Motor neuron (in vitro differentiated cells): ENCODE measurements around the gene PIP5K1B. TPM values are rescaled to one million over a fixed set of nuclear protein-coding genes. Genes with fewer than 3 reads are reported as not detected.
A peak's percentile ranks its signal among the peaks of the same experiment; 100 is the strongest.

Experiments used
- ATAC-seq, 8 experiments: fragments of 200-7000 bp; cut with Tn5 transposase; replicated peaks in 6 of 8; 2 replicates each; pipeline ENCODE4 v1.8.0; 2021; ENCODE audit warnings: mild to moderate bottlenecking in 8 of 8, moderate library complexity in 8 of 8
- H3K27ac ChIP-seq, 2 donors: fragments of 250-450 bp; sonication (Bioruptor Pico); 2 replicates each; pipeline ENCODE4 v1.9.0; 2021; ENCODE audit warnings: antibody characterized with exemption in 2 of 2, mild to moderate bottlenecking in 2 of 2, moderate library complexity in 1 of 2
- H3K4me1 ChIP-seq, 2 donors: fragments of 250-450 bp; sonication (Bioruptor Pico); replicated peaks in 1 of 2; 2 replicates each; pipeline ENCODE4 v1.6.1; 2021; ENCODE audit warnings: antibody characterized with exemption in 2 of 2, mild to moderate bottlenecking in 2 of 2, moderate library complexity in 1 of 2
- H3K4me3 ChIP-seq, 5 donors: fragments of 250-450 bp; sonication (Bioruptor Pico); 2 replicates each; pipeline ENCODE4 v1.9.0; 2021; ENCODE audit warnings: antibody characterized with exemption in 5 of 5, mild to moderate bottlenecking in 5 of 5, moderate library complexity in 4 of 5
- WGBS, 10 experiments: fragments of 450-650 bp; shearing (Covaris generic); methylation state at CpG; one replicate each; pipeline ENCODE4 v1.0.0; 2022; 5-methylcytosine and 5-hydroxymethylcytosine counted together
- in situ Hi-C, 9 experiments: fragments of 400-800 bp; cut with MboI; loops; one replicate each; pipeline ENCODE4 v1.15.0; 2021; ENCODE audit warnings: low sequenced_read_pairs in 9 of 9, low pct_unique_long_range_greater_than_20kb in 2 of 9; ENCODE audit not compliant: unreplicated experiment in 9 of 9
- total RNA-seq, 8 experiments: library from RNA; unstranded; fragments of 300-600 nt; gene quantifications; 2 replicates each; pipeline versions ENCODE4 v1.2.3 to v1.2.4, GENCODE V29; 2022

Gene PIP5K1B
- total RNA-seq, 8 experiments from 2014 or later, result 0.18 to 2.4 (median 0.47) TPM

DNA sequence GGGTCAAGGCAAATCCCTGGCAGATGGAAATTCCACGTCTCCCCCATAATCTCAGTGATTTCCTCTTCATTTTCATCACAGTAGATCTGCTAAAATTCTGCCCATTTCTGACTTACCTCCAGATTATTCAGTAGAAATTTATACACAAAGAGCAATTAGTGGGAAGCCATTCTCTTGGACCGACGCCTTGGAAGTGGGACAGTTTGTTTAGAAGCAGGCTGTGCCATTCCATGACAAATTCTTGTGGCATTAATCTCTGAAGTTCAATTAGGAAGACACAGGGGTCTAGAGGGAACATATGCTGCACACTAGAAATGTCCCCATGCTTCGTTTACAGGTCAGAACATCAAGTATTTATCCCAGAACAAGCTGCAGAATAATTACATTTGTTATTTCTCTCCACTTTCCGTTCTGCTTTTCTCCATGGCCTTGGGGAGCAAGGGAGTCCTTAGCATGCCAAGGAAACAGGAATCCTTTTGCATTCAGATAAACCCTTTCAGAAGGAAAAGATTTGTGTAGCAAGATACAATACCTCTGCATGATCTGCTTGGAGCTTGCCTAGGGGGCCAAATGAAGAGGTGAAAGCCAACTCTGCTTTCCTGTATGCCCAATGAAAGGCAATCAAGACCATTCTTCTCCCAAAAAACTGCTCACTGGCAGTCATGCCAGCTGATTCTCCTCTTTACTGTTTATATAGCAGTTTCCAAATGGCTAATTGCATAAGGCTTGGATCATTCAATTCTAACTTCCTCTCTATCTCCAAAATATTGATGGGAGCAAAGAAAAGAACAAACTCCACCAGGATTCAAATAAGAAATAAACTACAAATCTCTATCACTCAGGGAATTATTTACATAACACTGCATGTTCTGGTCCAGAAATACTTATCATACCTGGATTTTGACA is 311.4 kb downstream of the PIP5K1B start:
- H3K4me3 ChIP-seq, result no peak overlapping the region
- in situ Hi-C loops, result loop anchor here in 4 of 9 experiments (25.0 kb wide), 3 partner anchors 104 to 429 kb away; partner anchors contain the start of gene PIP5K1B (in 1 of the 4)
- ATAC-seq, result no peak
- H3K27ac ChIP-seq, result no peak overlapping the region
- 12 to 63% (median 42%) methylated on average over 2 to 5 of the region's 5 CpGs; no CpG with 5 or more reads in 3 of the 10 experiments for WGBS, 10 experiments
- no peaks in the 10 kb centered on the region for H3K4me1 ChIP-seq

DNA sequence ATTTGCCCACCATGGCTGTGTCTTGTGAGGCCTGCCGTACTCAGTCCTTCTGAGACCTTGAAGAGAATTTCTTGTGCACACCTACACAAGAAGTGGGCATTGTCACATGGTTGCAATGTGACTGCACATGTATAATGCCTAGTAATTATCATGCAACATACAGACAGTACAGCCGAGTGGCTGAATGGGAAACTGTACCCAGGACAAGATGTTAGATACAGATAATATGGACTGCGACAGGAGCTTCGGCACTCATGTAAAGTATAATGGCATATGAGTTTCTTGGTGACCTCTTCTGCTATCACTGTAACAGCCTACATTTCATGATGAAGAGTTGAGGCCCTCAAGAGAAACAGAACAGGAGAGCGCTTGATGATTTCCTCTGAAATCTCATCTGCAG is 313.7 kb downstream of the PIP5K1B start:
- no peak for ATAC-seq
- no peak overlapping the region for H3K4me3 ChIP-seq
- in situ Hi-C loops, result loop anchor here in 4 of 9 experiments (25.0 kb wide), 3 partner anchors 106 to 431 kb away; partner anchors contain the start of gene PIP5K1B (in 1 of the 4)
- WGBS, 10 experiments, result 33 to 100% (median 80%) methylated on average over 1 to 5 of the region's 5 CpGs; no CpG with 5 or more reads in 3 of the 10 experiments
- no peak overlapping the region for H3K27ac ChIP-seq
- H3K4me1 ChIP-seq, result no peaks in the 10 kb centered on the region

GRCh38 chr9:69019808-69020207 is 314.8 kb downstream of the PIP5K1B start:
- Histone ChIP-seq H3K27ac (no peak overlapping the region), H3K4me3 (no peak overlapping the region), H3K4me1 (no peaks in the 10 kb centered on the region)
- 0 to 88% (median 57%) methylated on average over 1 to 3 of the region's 3 CpGs for WGBS, 10 experiments
- in situ Hi-C loops, result loop anchor here in 5 of 9 experiments (10.0 to 25.0 kb wide), 4 partner anchors 108 to 435 kb away; partner anchors contain the start of gene PIP5K1B (in 1 of the 5)
- peak in 1 of 8 experiments; percentile 24 for ATAC-seq

DNA sequence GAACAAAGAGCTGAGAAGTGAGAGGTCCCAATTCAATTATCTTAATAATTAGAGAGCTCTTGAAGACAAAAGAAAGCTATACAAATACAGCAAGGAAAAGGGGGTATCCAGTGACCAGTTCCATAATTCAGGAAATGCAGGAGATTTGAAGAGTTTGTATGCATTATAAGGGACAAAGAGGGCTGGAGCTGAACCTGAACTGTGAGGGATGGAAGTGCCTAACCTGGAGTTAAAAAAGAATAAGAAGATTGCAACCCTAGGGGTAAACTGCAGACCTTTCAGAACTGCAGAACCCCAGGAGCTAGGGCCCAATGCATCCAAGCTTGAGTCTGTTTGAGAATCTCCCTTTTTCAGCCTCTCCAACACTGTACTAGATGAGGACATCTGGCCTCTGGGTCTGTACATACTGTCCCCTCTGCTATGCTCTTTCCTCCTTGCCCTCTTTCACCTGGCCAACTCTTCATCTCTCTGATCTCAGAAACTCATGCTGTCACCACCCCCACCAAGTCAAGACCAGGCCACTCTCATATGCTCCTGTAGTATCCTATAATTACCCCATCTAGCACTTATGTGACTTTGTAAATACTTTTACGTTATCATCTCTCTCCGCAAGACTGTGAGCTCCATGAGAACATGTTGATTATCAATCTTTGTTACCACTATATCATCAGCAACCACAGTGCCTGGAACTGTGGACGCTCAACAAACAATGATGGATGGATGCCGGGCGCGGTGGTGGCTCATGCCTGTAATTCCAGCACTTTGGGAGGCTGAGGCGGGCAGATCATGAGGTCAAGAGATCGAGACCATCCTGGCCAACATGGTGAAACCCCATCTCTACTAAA is 315.5 kb downstream of the PIP5K1B start:
- no peak for ATAC-seq
- H3K27ac ChIP-seq, result no peak overlapping the region
- no peaks in the 10 kb centered on the region for H3K4me1 ChIP-seq
- in situ Hi-C loops, result loop anchor here in 5 of 9 experiments (10.0 to 25.0 kb wide), 4 partner anchors 108 to 436 kb away; partner anchors contain the start of gene PIP5K1B (in 1 of the 5)
- no peak overlapping the region for H3K4me3 ChIP-seq
- WGBS, 10 experiments, result 20 to 100% (median 90%) methylated on average over 1 to 6 of the region's 8 CpGs; no CpG with 5 or more reads in 4 of the 10 experiments

DNA sequence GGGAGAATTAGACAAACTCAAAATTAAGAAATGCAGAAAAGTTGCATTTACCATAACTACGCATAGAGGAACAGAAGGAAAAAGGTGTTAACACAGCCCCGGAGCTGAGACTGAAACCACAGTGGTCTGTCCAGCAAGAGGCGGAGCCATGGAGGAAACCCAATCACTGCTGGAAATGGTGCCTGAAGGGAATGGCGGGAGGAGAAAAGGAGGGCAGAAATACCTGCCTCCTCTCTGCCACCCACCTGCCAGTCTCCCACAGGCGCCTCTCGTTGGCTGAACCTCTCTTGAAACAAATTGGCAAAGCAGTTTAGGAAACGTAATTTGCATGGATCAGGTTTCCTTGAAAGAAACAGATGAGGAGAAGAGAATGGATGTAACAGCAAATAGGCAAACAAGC is 318.6 kb downstream of the PIP5K1B start:
- in situ Hi-C loops, result loop anchor here in 5 of 9 experiments (10.0 to 25.0 kb wide), 4 partner anchors 111 to 439 kb away; partner anchors contain the start of gene PIP5K1B (in 1 of the 5)
- H3K27ac ChIP-seq, result no peak overlapping the region
- no peaks in the 10 kb centered on the region for H3K4me1 ChIP-seq
- ATAC-seq, result peak in 1 of 8 experiments; percentile 33
- H3K4me3 ChIP-seq, result no peak overlapping the region
- WGBS, 10 experiments, result 11 to 86% (median 65%) methylated on average over 1 to 5 of the region's 7 CpGs

- H3K4me3 ChIP-seq, result no peak overlapping the region
- ATAC-seq, result peak; percentile 58 to 90 (median 74)
- no peak overlapping the region for H3K27ac ChIP-seq
- in situ Hi-C loops, result loop anchor here in 1 of 9 experiments (10.0 kb wide), 1 partner anchor 443 kb away; no protein-coding TSS in a partner anchor
- WGBS, 10 experiments, result 0 to 57% (median 20%) methylated on average over 2 to 5 of the region's 5 CpGs; no CpG with 5 or more reads in 2 of the 10 experiments
- H3K4me1 ChIP-seq, result peaks cover 3 to 5% of the 10 kb centered on the region in 2 donors
These were observed 322.5 kb downstream of the PIP5K1B start for GRCh38 chr9:69027355-69028097.

- H3K4me1 ChIP-seq, result peaks cover 3 to 5% of the 10 kb centered on the region in 2 donors
- H3K27ac ChIP-seq, result no peak overlapping the region
- H3K4me3 ChIP-seq, result no peak overlapping the region
- WGBS, 10 experiments, result 71 to 100% (median 96%) methylated on average over 1 to 2 of the region's 2 CpGs; no CpG with 5 or more reads in 2 of the 10 experiments
- in situ Hi-C loops, result loop anchor here in 1 of 9 experiments (10.0 kb wide), 1 partner anchor 444 kb away; no protein-coding TSS in a partner anchor
- no peak for ATAC-seq
These were observed 323.7 kb downstream of the PIP5K1B start for GRCh38 chr9:69028754-69029153.

DNA sequence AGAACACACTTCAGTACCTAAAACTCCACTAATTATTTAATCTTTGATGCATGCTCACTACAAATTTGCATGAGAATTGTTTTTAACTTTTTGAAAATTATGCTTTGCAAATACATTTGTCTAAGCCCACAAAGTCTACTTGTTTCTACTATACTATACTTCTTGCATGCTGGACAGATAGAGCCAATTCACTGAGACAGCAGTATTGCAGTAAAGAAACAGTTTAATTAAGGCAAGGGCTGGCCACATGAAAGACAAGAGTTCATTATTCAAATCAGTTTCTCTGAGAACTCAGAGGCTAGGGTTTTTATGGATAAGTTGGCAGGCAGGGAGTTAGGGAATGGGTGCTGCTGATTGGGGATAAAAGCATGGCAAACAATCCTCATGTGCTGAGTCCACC is 324.5 kb downstream of the PIP5K1B start:
- no peak overlapping the region for H3K4me3 ChIP-seq
- no peak for ATAC-seq
- no peak overlapping the region for H3K27ac ChIP-seq
- peaks cover 3 to 5% of the 10 kb centered on the region in 2 donors for H3K4me1 ChIP-seq
- in situ Hi-C loops, result loop anchor here in 1 of 9 experiments (10.0 kb wide), 1 partner anchor 445 kb away; no protein-coding TSS in a partner anchor

DNA sequence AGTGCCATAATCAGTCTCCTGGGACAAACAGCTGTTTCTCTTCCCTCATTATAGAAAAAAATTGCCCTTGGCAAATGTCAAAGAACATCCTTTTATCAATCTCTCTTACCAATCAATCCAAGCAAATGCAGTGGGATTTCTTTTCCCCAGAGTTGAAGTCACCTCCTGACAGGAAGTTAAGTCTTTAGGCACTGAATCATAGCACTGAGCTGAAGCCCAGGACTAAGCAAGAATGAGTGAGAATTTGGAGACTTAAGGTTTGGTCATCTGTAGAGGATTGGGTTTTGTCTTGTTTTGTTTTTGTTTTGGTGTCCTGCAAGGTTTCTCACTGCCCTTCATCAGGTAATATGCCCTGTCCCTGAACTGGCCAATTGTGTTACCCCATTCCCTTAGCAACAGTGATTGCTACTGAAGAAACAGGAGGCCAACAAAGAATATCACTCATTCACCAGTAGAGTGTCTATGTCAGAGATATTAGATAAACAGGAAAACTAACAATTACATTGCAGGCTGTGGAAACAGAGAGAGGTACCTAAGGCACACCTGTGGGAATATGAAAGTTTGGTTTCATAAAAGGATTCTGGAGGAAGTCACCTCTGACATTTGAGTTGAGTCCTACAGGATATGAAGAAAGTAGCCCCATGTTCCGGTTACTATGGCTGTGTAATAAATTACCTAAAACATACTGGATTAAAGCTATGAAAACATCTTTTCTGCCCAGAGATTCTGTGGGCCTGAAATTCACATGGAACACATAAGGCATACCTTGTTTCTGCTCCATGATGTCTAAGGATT is 326.0 kb downstream of the PIP5K1B start:
- WGBS, 10 experiments, result 33 to 100% (median 100%) methylated on average over 1 of the region's 1 CpG; no CpG with 5 or more reads in 5 of the 10 experiments
- Histone ChIP-seq H3K27ac (no peak overlapping the region), H3K4me3 (no peak overlapping the region), H3K4me1 (peaks cover 3 to 5% of the 10 kb centered on the region in 2 donors)
- in situ Hi-C loops, result no loop called here
- ATAC-seq, result no peak

- H3K4me1 ChIP-seq, result peaks cover 6 to 10% of the 10 kb centered on the region in 2 donors
- in situ Hi-C loops, result no loop called here
- ATAC-seq, result no peak
- H3K4me3 ChIP-seq, result no peak overlapping the region
- 43 to 92% (median 57%) methylated on average over 1 to 2 of the region's 2 CpGs; no CpG with 5 or more reads in 3 of the 10 experiments for WGBS, 10 experiments
- no peak overlapping the region for H3K27ac ChIP-seq
These were observed 329.0 kb downstream of the PIP5K1B start for GRCh38 chr9:69034071-69034470.
